GM18507 (cell line): ENCODE results near the gene CDHR2.

ENCODE experiments used
- DNase-seq: peaks from one replicate; pipeline ENCODE4 v3.0.0; 2011; ENCODE audit warnings: low read depth; ENCODE audit not compliant: insufficient read length; ENCODE audit errors: extremely low spot score
- FAIRE-seq: peaks from 2 replicates; lab custom pipeline; 2011; peaks lifted over from hg19 to GRCh38; lab: Jason Lieb, UNC

The CDHR2 gene

GRCh38 chr5:176627582-176627981 lies 78.4 kb downstream of the CDHR2 start:
- no peak for FAIRE-seq

GRCh38 chr5:176628406-176629228 lies 79.5 kb downstream of the CDHR2 start:
- DNase-seq (no peak), FAIRE-seq (no peak)

More at GRCh38 chr5:176627582-176627981, 78.4 kb downstream of the CDHR2 start:
- no peak for DNase-seq

- FAIRE-seq (no peak), DNase-seq (no peak)
Observed at GRCh38 chr5:176629317-176629852, 80.2 kb downstream of the CDHR2 start.

- peak; percentile 26 for FAIRE-seq
- DNase-seq, result peak; percentile 48
Observed at GRCh38 chr5:176629853-176630680, 80.9 kb downstream of the CDHR2 start, which contains the start of the genes EIF4E1B and SNCB. TSS of gene EIF4E1B (plus strand) at chr5:176630675. CDS start at chr5:176642788, 12,113 bp downstream. TSS of gene SNCB (minus strand) at chr5:176630534. CDS start at chr5:176629654, 880 bp downstream.

- DNase-seq (no peak), FAIRE-seq (peak; percentile 5)
Observed at GRCh38 chr5:176630681-176631222, 81.6 kb downstream of the CDHR2 start.

GRCh38 chr5:176631383-176632200 lies 82.5 kb downstream of the CDHR2 start:
- FAIRE-seq (no peak), DNase-seq (no peak)

GRCh38 chr5:176632745-176633144 lies 83.6 kb downstream of the CDHR2 start:
- DNase-seq (no peak), FAIRE-seq (no peak)

- FAIRE-seq, result peak; percentile 68
Observed at GRCh38 chr5:176633598-176633997, 84.5 kb downstream of the CDHR2 start.

GRCh38 chr5:176636426-176636825 lies 87.3 kb downstream of the CDHR2 start:
- DNase-seq, result no peak
- FAIRE-seq, result no peak

More at GRCh38 chr5:176633598-176633997, 84.5 kb downstream of the CDHR2 start:
- DNase-seq, result no peak

- FAIRE-seq, result no peak
- DNase-seq, result no peak
Observed at GRCh38 chr5:176637556-176637955, 88.4 kb downstream of the CDHR2 start.

GRCh38 chr5:176638437-176638836 lies 89.3 kb downstream of the CDHR2 start:
- FAIRE-seq, result no peak

GRCh38 chr5:176639208-176639607 lies 90.1 kb downstream of the CDHR2 start:
- no peak for DNase-seq
- no peak for FAIRE-seq

More at GRCh38 chr5:176638437-176638836, 89.3 kb downstream of the CDHR2 start:
- no peak for DNase-seq

GRCh38 chr5:176639981-176640380 lies 90.8 kb downstream of the CDHR2 start:
- DNase-seq (no peak), FAIRE-seq (no peak)

GRCh38 chr5:176640616-176641015 lies 91.5 kb downstream of the CDHR2 start:
- FAIRE-seq (no peak), DNase-seq (no peak)

- no peak for FAIRE-seq
- no peak for DNase-seq
Observed at GRCh38 chr5:176642675-176643490, 93.7 kb downstream of the CDHR2 start.

GRCh38 chr5:176643491-176644219 lies 94.5 kb downstream of the CDHR2 start:
- no peak for DNase-seq
- FAIRE-seq, result no peak

GRCh38 chr5:176644294-176644693 lies 95.2 kb downstream of the CDHR2 start:
- no peak for DNase-seq
- FAIRE-seq, result no peak
